NCI-H510A (cell line): ENCODE results near the gene SH3PXD2A.

Source experiments
- DNase-seq: peaks from one replicate; lab custom pipeline; 2025; lab: John Stamatoyannopoulos, UW

SH3PXD2A gene

DNA sequence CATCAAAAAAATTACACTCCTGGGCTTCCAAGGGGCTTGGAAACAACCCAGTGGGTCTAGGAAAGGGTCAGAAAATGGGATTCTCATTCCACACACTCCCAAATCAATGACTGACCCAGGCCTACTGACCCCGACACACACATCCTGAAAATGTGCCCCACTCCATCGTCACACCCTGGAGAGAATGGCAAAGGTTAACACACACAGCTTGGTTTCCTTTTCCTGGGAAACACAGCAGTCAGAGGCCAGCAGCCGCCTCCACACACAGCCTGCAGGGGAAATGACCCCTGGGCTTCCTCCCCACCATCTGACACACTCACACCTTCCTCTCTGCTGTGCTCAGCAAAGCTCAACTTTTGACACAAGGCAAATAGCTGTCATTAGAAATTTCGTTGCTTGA, 42.9 kb downstream of the SH3PXD2A start:
- DNase-seq: no peak

DNA sequence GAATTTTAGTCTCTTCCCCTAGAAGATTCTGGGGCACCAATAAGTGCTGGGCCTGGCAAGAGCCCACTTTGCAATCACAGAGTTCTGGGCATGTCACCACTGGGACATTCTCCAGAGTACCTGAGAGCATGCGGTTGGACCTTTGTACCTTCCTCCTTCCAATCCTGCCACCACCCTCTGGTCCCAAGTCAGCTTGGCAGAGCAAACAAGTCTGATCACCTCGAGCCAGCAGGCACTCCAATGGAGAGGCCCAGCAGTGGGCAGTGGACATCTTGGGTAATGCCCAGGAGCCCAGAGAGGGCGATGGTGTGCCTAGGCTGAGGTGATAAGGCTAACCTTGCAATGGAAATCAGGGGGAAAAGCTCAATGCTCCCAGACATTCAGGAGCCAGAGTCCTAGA, 43.4 kb downstream of the SH3PXD2A start:
- no peak for DNase-seq

DNA sequence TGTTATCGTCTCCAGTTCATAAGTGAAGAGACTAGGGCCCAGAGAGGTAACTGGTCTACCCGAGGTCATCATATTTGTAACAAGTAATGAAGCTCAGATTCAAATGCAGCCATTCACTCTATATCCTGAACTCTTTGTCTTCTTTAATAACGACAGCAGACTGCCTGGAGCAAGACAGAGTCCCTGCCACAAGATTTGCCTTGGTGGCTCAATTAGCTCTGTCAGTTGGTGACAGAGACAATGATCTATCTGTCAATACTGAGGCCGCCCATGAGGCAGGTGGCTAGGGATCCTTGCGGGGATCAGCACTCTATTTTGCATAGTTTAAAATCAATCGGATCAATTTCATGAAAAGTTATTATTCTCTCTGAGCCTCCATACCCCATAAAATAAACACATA, 43.9 kb downstream of the SH3PXD2A start:
- DNase-seq: no peak

DNA sequence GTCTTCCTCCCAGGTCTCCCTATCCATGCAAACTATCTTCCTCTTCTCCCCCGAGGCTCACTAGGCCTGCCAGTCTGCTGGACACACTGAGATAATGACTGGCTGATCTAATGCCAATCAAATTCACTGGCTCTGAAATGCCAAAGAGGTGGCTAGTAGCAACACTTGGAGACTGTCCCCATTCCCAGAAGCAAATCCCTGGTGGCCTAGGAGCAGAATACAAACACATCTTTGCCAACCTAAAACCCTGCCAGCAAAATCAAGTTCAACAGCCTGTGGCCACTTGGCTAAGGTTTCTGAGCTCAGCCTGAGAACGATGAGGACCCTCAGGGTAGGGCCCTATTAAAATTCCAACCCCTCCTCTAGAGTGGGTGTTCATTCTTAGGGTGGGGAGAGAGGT, 46.6 kb downstream of the SH3PXD2A start:
- no peak for DNase-seq

DNA sequence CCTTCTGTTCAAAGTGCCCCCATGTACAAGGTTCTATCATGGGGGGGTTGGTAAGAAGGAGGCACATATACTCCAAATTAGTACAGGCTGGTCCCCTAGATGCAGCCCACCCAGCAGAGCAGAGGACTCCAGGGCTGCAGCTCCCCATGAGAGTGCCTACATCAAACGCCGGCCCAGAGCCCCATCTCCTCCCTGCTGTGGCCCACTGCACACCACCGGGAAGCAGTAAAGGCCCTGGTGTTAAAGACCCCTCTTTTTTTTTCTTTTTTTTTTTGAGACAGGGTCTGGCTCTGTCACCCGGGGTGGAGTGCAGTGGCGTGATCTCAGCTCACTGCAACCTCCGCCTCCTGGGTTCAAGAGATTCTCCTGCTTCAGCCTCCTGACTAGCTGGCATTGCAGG, 47.4 kb downstream of the SH3PXD2A start:
- DNase-seq: no peak

DNA sequence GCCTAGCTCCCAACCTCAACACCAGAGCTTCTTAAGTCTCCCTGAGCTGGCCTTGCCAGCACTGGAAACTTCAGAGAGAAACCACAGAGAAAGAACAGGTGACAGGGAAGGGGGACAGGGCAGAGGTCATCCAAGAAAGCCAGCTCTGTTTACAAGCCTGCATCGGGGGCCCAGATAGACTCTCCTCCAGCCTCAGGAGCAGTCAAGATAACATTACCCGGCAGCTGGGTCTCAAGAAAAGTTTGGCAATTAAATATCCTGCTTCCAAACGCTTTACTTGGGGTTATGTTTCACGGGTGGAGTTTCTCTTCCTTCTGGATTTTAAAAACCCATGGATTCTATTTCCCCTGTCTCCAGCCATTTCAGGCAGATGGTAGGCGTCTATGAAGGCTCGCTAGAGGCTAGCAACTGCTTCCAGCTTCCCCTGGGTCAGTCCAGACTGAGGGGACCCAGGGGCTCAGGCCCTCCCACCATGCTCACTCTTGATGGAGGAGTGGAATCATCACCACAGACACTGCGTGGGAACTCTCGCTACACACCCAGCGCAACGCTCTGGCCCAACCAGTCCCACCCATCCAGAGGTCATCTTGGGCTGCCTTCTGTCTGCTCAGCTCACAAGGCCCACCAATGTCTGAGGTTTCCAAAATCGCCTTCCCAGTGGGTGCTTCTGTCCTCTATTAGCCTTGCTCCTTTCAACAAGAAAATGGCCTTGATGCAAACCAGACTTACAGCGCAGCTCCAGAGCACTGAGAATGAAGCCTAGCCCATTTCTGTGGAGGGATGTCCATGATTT, 48.8 kb downstream of the SH3PXD2A start:
- no peak for DNase-seq

DNA sequence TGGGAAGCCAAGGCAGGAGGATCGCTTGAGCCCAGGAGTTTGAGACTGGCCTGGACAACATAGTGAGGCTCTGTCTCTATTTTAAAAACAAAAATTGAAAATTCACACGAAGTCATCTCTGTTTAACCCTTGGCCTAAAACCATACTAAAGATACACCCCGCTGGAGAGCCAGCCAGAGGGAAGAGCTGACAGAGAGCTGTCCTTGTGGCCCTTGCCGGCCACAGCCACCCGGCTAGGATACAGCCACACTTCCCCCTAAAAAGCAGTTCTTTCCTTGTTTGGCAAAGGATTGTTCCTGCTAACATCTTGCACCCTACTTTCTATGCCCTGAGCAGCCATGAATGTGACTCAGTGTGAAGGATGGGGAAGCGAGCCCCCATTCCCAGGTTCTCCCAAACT, 49.6 kb downstream of the SH3PXD2A start:
- DNase-seq: no peak

DNA sequence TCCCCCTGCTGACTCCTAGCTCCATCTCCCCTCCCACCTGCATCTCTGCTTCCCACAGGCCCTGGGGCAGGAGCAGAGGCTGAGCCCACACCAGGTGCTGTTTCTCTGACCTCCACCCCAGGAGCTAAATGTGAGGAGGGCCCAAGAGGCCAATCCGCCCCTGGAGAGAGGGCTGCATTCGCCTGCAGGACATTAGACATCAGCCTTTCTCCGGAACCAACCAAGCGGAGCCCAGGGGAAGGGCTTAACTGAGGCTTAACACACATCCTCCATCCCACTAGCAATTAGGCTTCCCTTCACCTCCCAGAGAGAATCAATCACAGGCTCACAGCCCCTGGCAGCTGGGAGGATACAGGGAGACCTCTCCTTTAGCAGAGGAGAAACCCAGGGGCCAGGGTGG, 50.5 kb downstream of the SH3PXD2A start:
- no peak for DNase-seq

DNA sequence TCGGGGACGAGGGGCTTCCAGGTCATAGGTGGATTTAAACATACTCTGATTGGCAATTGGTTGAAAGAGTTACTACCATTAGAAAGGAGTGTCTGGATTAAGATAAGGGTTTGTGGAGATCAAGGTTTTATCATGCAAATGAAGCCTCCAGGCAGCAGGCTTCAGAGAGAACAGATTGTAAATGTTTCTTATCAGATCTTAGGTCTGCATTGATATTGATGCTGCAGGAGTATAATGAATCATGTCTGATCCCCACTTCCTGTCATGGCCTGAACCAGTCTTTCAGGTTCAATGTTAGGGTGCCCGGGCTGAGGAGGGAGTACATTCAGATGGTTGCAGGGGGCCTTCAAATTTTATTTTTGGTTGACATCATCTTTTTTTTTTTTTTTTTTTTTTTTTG, 51.4 kb downstream of the SH3PXD2A start:
- DNase-seq: no peak

DNA sequence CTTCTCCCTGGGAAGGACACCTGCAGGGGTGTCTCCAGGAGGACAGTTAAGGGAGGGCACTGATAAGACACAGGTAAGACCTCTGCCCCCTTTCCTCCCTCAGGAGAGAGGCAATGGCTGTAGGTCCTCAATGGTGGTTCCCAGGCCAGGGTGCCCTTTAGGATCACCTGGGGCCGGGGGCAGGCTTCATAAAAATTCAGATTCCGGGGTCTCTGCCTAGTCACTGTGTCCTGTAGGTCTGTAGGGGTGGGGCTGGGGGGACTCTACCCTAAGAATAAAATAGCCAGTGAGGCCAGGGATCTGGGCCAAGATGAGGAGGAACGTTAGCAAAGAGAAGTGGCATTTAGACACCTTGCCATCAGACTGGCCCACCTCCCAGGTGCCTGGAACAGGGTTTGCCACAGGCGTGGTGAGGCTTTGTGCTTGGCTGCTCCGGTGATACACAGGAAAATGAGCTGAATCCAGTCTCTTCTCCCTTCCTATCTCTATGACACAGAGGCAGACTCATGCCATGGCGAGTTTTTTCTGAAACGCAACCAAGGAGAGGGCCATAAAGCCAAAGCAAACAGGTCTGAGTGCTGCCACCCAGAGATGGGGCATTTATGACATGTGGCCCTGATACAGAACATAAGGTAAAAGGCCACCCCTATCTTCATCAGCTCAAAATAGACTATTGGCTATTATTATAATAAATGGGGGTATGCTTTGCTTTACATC, 52.6 kb downstream of the SH3PXD2A start:
- DNase-seq: no peak

DNA sequence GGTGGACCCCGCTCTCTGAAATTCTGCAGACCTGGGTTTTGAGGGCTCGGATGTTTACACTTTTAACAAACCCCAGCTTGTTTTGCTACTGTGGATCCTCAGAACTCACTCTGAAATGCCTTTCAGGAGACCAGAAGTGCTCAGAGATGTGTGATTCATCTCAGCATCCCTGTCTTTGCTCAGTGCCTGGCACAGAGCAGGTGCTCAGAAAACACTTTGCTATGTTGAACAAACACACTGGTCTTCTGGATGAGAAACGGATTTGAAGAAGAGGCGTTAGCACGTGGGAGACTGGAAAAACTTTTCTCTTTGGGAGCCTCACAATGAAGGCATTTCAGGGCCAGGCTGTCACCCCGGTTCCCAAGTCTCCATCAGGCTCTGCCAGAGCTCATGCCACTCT, 53.3 kb downstream of the SH3PXD2A start:
- DNase-seq: no peak

DNA sequence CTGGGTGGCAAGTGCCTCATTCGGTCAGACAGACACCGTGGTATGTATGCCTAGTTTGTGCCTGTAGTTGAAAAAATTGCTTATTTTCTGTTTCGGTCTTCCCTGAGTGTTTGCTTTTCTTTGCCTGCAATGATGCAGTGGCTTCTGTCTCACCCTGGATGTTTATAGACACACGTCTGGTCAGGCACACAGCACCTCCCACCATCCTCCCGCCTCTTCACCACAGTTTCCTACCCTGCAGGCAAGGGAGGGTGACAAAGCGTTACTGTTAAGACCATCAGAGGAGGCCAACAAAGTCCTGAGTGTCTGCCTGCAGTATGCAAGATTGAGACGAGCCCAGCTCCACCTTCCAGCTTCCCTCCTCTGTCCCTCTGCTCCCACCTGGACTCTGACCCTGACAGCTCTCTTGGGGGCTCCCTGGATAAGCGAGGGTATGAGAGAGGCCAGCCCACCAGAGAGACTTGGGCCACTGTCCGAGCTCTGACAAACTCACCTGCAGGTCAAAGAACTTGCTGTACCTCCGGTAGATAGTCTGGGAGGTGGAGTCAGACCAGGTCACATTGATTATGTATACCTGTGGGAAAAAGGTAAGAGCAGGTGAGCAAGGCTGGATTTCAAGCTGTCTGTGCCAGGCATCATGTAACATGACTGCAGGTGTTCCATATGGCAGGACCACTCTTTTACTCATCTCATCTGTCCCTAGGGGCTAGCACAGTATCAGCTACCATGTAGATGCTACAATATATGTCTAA, 54.4 kb downstream of the SH3PXD2A start:
- DNase-seq: peak; percentile 50

DNA sequence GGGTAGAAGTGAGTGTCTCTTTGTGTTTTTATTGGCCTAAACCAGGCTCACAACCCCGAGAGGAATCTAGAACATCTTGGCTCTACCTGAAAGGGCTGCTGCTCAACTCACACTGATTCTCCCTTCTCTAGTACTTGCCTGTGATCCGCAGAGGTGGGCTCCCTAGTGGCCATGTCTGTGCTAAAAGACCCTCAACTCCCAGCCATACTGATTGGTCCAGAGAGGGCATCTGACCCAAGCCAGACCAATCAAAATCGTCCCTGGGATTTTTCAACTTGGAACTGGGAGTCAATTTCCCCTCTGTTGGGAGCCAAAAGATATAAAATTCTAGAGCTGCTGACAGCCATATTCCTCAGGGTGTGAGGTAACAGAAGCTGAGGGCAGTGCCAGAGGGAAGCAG, 55.3 kb downstream of the SH3PXD2A start:
- no peak for DNase-seq

DNA sequence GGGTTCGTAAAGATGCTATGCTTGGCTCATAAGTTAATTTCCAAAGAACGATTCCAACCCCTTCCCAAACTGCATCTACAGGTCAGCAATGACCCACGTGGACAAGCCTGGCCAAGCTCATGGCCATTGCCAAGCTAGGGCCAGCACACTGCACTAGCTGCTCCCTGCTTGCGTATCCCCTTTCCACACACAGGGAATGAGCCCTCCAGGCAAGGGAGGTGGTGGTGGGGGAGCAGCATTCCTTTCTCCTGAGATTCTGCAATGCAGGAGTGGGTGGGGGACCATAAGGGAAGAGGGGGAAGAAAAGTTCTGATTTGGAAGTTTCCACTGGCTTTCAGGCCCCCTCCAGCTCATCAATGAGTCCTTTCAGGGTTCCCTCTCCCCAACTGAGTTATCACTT, 56.0 kb downstream of the SH3PXD2A start:
- DNase-seq: no peak

DNA sequence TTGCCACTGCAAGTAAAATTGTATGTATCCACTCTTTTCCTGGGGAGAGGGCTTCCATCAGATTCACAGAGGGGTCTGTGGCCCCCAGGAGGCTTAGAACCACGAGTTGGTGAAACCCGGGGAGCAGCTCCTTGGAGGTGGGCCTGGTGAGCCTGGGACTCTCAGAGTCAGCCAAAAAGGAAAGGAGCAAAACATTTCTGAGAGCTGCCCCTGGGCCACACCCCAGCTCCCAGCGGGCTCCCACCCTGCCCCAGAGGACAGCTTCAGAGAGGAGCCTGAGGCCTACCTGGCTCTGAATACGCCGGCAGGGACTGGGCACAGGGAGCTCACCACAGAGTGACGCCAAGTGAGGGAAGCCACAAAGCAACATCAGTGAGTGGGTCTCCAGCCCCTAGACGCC, 56.9 kb downstream of the SH3PXD2A start:
- DNase-seq: no peak

DNA sequence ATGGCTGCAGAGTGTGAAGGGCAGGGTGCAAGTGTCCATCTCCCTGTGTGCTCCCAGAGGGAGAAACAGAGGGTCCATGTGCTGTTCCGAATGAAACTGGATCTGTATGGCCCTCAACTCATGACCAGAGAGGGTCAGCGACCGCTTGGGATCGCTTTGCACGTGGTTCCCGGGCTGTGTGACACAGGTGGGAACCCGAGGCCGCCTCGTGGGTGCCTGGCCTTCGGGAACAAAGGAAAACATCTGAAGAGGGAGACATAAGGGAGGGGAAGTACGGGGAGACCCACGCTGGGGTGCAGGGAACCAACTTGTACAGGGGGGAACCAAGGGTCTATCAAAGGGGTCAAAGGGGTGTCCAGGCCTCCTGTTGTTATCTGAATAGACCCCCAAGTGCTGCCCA, 57.5 kb downstream of the SH3PXD2A start:
- no peak for DNase-seq

DNA sequence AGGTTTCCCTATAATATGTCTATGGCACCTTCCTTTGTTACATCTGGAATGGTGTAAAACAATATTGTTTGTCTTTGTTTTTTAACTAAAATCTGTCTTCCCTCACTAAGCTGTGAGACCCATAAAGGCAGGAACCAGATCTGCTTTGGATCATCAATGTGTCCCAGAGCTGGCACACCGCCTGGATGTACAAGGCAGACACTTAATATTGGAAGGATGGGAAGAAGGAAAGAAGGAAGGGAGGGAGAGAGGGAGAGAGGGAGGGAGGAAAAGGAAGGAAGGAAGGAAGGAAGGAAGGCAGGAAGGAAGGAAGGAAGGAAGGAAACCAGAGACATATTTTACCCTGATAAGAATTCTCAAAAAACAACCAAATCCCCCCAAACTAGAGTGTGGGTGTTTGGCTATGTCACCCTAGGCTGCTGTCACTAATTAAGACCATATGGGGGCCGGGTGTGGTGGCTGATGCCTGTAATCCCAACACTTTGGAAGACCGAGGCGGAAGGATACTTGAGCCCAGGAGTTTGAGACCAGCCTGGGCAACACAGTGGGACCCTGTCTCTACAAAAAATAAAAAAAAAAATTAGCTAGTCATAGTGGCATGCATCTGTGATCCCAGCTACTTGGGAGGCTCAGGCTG, 59.6 kb downstream of the SH3PXD2A start:
- DNase-seq: no peak

DNA sequence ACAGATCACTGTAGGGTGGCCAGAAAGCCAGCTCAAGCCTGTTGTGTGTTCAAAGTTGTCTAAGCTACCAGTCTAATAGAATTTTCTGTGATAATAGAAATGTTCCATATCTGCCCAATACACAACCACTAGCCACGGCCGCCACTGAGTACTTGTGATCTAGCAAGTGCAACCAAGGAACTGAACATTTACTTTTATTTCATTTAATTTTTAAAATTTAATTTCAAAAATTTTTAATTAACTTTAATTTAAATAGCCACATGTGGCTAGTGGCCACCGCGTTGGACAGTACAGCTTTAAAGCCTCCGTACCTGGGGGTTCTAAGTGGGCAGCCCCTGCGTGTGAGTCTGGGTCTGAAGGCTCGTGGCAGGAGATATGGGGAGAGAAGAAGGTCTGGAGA, 60.4 kb downstream of the SH3PXD2A start:
- DNase-seq: no peak

DNA sequence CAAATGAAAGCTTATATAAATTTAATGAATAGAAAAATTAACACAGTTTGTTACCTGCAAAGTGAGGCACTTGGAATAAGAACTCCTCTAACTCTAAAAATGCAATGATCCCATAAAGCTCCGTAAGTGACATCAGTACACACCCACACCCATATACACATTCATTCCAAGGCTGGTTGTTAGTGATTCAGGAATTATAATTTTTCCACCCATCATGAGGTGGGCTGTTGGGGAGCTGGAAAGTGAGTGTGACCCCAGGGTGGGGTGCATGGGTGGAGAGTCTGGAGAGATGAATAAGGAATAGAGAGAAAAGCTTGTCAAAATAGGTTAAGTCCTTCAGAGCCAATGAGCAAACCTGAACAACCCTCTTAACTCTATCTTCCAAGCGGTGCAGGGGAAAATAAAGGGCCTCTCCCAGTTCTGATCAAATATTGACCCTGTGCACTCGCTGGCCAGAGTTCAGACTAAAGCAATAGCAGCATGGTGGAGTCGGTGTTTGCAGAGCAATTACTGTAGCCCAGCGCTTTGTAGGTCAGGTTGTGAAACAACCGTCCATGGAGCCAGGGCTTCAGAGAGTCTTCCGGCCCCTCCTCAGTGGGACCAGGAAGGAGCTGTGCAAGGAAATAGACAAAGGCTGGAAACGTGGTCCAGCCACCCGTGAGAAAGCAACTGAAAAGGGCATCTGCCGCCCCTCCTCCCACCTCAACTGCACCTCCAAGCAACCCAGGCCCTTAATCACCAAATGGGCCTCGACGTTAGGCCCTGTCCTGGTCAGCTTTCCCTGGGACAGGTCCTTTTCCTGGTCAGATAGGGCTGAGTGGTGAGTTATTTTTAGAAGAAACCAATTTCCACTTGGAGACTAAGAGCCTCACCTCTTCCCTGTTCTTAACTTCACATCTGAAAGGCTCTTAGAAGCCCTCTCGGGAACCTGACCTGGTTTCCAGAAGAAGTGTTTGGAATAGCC, 61.2 kb downstream of the SH3PXD2A start:
- peak; percentile 97 for DNase-seq

DNA sequence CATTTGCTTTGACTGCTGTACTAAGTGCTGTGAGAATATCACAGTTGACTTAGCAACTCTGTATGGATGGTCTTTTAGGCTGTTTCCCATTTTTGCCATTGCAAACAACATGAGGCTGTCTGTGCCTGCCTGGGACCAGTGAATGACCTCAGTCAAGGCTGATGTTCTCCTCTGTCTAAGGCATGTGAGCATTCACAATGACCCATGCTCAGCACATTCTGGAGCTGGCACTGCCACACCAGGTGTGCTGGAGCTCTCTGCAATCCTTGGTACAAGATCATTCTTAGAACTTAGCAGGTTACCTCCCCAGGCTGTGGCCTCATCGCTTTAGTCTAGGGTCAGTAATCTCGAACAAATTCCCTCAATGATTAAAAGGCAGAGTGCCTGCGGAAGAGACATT, 61.9 kb downstream of the SH3PXD2A start:
- no peak for DNase-seq

DNA sequence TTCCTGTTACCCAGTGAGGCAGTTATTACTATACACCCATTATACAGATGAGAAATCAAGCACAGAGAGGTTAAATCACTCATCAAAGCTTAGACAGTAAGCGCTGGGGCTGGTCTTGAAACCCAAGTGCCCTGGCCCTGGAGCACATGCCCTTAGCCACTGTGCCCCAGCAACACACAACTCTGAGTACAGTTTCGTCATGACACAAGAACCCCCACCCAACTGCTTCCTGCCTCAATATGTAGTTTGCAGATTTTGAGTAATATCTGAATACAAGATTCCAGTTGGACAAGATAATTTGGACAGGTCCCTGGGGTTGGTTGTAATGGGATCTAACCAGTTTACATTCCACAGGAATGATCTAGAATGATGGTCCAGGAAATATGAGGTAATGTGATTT, 62.8 kb downstream of the SH3PXD2A start:
- no peak for DNase-seq
